WTC11 (cell line): ENCODE data around the gene L3HYPDH. TPM values are rescaled to one million over a fixed set of nuclear protein-coding genes. Genes with fewer than 3 reads are reported as not detected.

Experiments
- ATAC-seq: fragments of 200-7000 bp; cut with Tn5 transposase; 2 replicates; pipeline ENCODE4 v1.10.0; 2021; ENCODE audit warnings: mild to moderate bottlenecking, moderate library complexity
- CTCF ChIA-PET: fragments of 300-600 bp; sonication (Branson Sonifier 250); formaldehyde crosslinking; loops from one replicate; lab custom pipeline; 2021; ENCODE audit warnings: antibody characterized with exemption; lab: Charles Lee
- POLR2A ChIA-PET: fragments of 350-600 bp; sonication (Branson Sonifier 250); formaldehyde crosslinking; loops from one replicate; lab custom pipeline; 2021; ENCODE audit warnings: antibody characterized with exemption; lab: Charles Lee
- DNase-seq: peaks from one replicate; pipeline ENCODE4 v3.0.0; 2021; ENCODE audit warnings: low spot score
- H3K27ac Mint-ChIP-seq: 2 replicates; pipeline ENCODE4 v1.8.0; 2021; ENCODE audit warnings: mixed read lengths
- H3K27me3 Mint-ChIP-seq: 2 replicates; pipeline ENCODE4 v1.8.0; 2021; ENCODE audit warnings: low read depth, mild to moderate bottlenecking, moderate library complexity, mixed read lengths
- H3K36me3 Mint-ChIP-seq: 2 replicates; pipeline ENCODE4 v1.8.0; 2021; ENCODE audit warnings: mixed read lengths
- H3K4me1 Mint-ChIP-seq: 2 replicates; pipeline ENCODE4 v1.8.0; 2022; ENCODE audit warnings: mixed read lengths
- H3K4me3 Mint-ChIP-seq: 2 replicates; pipeline ENCODE4 v1.8.0; 2021; ENCODE audit warnings: mild to moderate bottlenecking, moderate library complexity, mixed read lengths
- H3K9me3 Mint-ChIP-seq: 2 replicates; pipeline ENCODE4 v1.8.0; 2021; ENCODE audit warnings: mixed read lengths
- AFF4 ChIP-seq: sonication (generic); formaldehyde crosslinking; IDR thresholded peaks from 2 replicates; pipeline ENCODE4 v1.8.1; 2023; ENCODE audit warnings: mild to moderate bottlenecking, missing genetic modification reagents, borderline replicate concordance
- AR ChIP-seq: fragments of 250-450 bp; sonication (Bioruptor Pico); IDR thresholded peaks from 2 replicates; pipeline ENCODE4 v1.9.0; 2021; ENCODE audit warnings: mild to moderate bottlenecking
- ARID4B ChIP-seq: sonication (generic); formaldehyde crosslinking; IDR thresholded peaks from 2 replicates; pipeline ENCODE4 v1.8.0; 2023; ENCODE audit warnings: missing genetic modification reagents, mild to moderate bottlenecking, borderline replicate concordance
- ATF1 ChIP-seq: sonication (generic); formaldehyde crosslinking; IDR thresholded peaks from 2 replicates; pipeline ENCODE4 v1.8.1; 2023; ENCODE audit warnings: mild to moderate bottlenecking, moderate library complexity, missing genetic modification reagents
- CREM ChIP-seq: sonication (generic); formaldehyde crosslinking; IDR thresholded peaks from 2 replicates; pipeline ENCODE4 v1.8.1; 2022; ENCODE audit warnings: mild to moderate bottlenecking, missing genetic modification reagents, moderate library complexity
- E2F1 ChIP-seq: sonication (generic); formaldehyde crosslinking; IDR thresholded peaks from 2 replicates; pipeline ENCODE4 v1.8.0; 2022; ENCODE audit warnings: mild to moderate bottlenecking, missing genetic modification reagents
- ELF4 ChIP-seq: sonication (generic); formaldehyde crosslinking; IDR thresholded peaks from 2 replicates; pipeline ENCODE4 v1.8.1; 2022; ENCODE audit warnings: low read depth, mild to moderate bottlenecking, moderate library complexity, missing genetic modification reagents
- ESRRA ChIP-seq: sonication (generic); formaldehyde crosslinking; IDR thresholded peaks from 2 replicates; pipeline ENCODE4 v1.8.1; 2022; ENCODE audit warnings: mild to moderate bottlenecking, missing genetic modification reagents, borderline replicate concordance
- FOXJ3 ChIP-seq: sonication (generic); formaldehyde crosslinking; IDR thresholded peaks from 2 replicates; pipeline ENCODE4 v1.9.0; 2021; ENCODE audit warnings: missing genetic modification reagents, mild to moderate bottlenecking, borderline replicate concordance
- IRF2 ChIP-seq: sonication (generic); formaldehyde crosslinking; IDR thresholded peaks from 2 replicates; pipeline ENCODE4 v1.8.0; 2022; ENCODE audit warnings: low read depth, missing genetic modification reagents, borderline replicate concordance
- MAX ChIP-seq: sonication (generic); formaldehyde crosslinking; IDR thresholded peaks from 2 replicates; pipeline ENCODE4 v1.8.0; 2022; ENCODE audit warnings: mild to moderate bottlenecking, missing genetic modification reagents
- MXD4 ChIP-seq: fragments of 250-450 bp; sonication (Bioruptor Pico); IDR thresholded peaks from 2 replicates; pipeline ENCODE4 v1.8.0; 2021; ENCODE audit warnings: mild to moderate bottlenecking, moderate library complexity, borderline replicate concordance
- NFATC4 ChIP-seq: fragments of 250-450 bp; sonication (Bioruptor Pico); IDR thresholded peaks from 2 replicates; pipeline ENCODE4 v1.9.0; 2021; ENCODE audit warnings: mild to moderate bottlenecking
- NFE2L1 ChIP-seq: sonication (generic); formaldehyde crosslinking; IDR thresholded peaks from 2 replicates; pipeline ENCODE4 v1.8.1; 2023; ENCODE audit warnings: missing genetic modification reagents
- NR2C2 ChIP-seq: sonication (generic); formaldehyde crosslinking; IDR thresholded peaks from 2 replicates; pipeline ENCODE4 v1.8.0; 2022; ENCODE audit warnings: mild to moderate bottlenecking, missing genetic modification reagents
- PREB ChIP-seq: sonication (generic); formaldehyde crosslinking; IDR thresholded peaks from 2 replicates; pipeline ENCODE4 v1.8.1; 2022; ENCODE audit warnings: mild to moderate bottlenecking, missing genetic modification reagents, moderate library complexity, borderline replicate concordance
- SMAD3 ChIP-seq: sonication (generic); formaldehyde crosslinking; IDR thresholded peaks from 2 replicates; pipeline ENCODE4 v1.8.0; 2022; ENCODE audit warnings: missing genetic modification reagents, mild to moderate bottlenecking, borderline replicate concordance
- SMAD4 ChIP-seq: sonication (generic); formaldehyde crosslinking; IDR thresholded peaks from 2 replicates; pipeline ENCODE4 v1.8.0; 2022; ENCODE audit warnings: mild to moderate bottlenecking, missing genetic modification reagents
- ZNF138 ChIP-seq: sonication (generic); formaldehyde crosslinking; conservative IDR thresholded peaks from 2 replicates; pipeline ENCODE4 v1.8.1; 2022; ENCODE audit warnings: mild to moderate bottlenecking, moderate library complexity, missing genetic modification reagents
- ZNF317 ChIP-seq: sonication (generic); formaldehyde crosslinking; IDR thresholded peaks from 2 replicates; pipeline ENCODE4 v1.8.1; 2023; ENCODE audit warnings: low read depth, mild to moderate bottlenecking, moderate library complexity, missing genetic modification reagents, borderline replicate concordance
- total RNA-seq: library from RNA; stranded (reverse); gene quantifications from 3 replicates; pipeline ENCODE4 v1.2.3, GENCODE V29; 2021

The L3HYPDH gene
- total RNA-seq, 1 experiment from 2014 or later, result 17.5 TPM

GRCh38 chr14:59481871-59482540 is 2.2 kb downstream of the L3HYPDH start (continued):
- TF ChIP-seq AR (no peak), MXD4 (no peak)

- ChIA-PET CTCF (no interaction called here), POLR2A (no interaction called here)
- DNase-seq (no peak), ATAC-seq (no peak)
- no peaks in the 10 kb centered on the region for H3K27me3 Mint-ChIP-seq
- peaks cover 10% of the 10 kb centered on the region for H3K36me3 Mint-ChIP-seq
- no peaks in the 10 kb centered on the region for H3K9me3 Mint-ChIP-seq
- TF ChIP-seq NR2C2 (CRISPR knock-in tag) (no peak), AFF4 (CRISPR knock-in tag) (no peak), MAX (CRISPR knock-in tag) (no peak), IRF2 (CRISPR knock-in tag) (no peak)
- H3K27ac Mint-ChIP-seq, result no peak overlapping the region
- H3K4me3 Mint-ChIP-seq, result no peak overlapping the region
- peaks cover 19% of the 10 kb centered on the region for H3K4me1 Mint-ChIP-seq
Observed at GRCh38 chr14:59481407-59481806, 2.8 kb downstream of the L3HYPDH start.

- Mint-ChIP-seq H3K9me3 (no peaks in the 10 kb centered on the region), H3K4me3 (no peak overlapping the region), H3K27me3 (no peaks in the 10 kb centered on the region), H3K36me3 (peaks cover 19% of the 10 kb centered on the region), H3K27ac (no peak overlapping the region), H3K4me1 (peaks cover 18% of the 10 kb centered on the region)
- no peak for ATAC-seq
- POLR2A ChIA-PET, result no interaction called here
- CTCF ChIA-PET, result no interaction called here
- DNase-seq, result no peak
- TF ChIP-seq ATF1, result no peak
- no peak for TF ChIP-seq NFATC4
- TF ChIP-seq FOXJ3, result no peak
- TF ChIP-seq ESRRA (CRISPR knock-in tag), result no peak
- TF ChIP-seq ZNF138 (CRISPR knock-in tag), result no peak
- TF ChIP-seq PREB, result no peak
- TF ChIP-seq SMAD3 (CRISPR knock-in tag), result no peak
- no peak for TF ChIP-seq NFE2L1 (CRISPR knock-in tag)
- TF ChIP-seq SMAD4 (CRISPR knock-in tag), result no peak
- TF ChIP-seq ZNF317 (CRISPR knock-in tag), result no peak
- no peak for TF ChIP-seq E2F1
- TF ChIP-seq CREM, result no peak
- TF ChIP-seq ELF4, result no peak
- no peak for TF ChIP-seq ARID4B (CRISPR knock-in tag)
Observed at GRCh38 chr14:59480166-59480565, 4.0 kb downstream of the L3HYPDH start.
